ENCODE measurements around the gene KCNAB1.

Gene KCNAB1

GRCh38 chr3:156311431-156311830 lies 191.1 kb downstream of the KCNAB1 start:
- DNase-seq (ENCODE audit: low read depth in 4 of 4, low spot score in 1 of 4): no peak

GRCh38 chr3:156311930-156312329 lies 191.6 kb downstream of the KCNAB1 start:
- no peak for DNase-seq (ENCODE audit: low read depth in 4 of 4, low spot score in 1 of 4)

- DNase-seq (ENCODE audit: low read depth in 4 of 4, low spot score in 1 of 4): no peak
Observed at GRCh38 chr3:156316076-156316475, 195.7 kb downstream of the KCNAB1 start.

GRCh38 chr3:156317462-156318074 lies 197.2 kb downstream of the KCNAB1 start:
- no peak for DNase-seq (ENCODE audit: low read depth in 4 of 4, low spot score in 1 of 4)

GRCh38 chr3:156321945-156322344 lies 201.6 kb downstream of the KCNAB1 start:
- no peak for DNase-seq (ENCODE audit: low read depth in 4 of 4, low spot score in 1 of 4)

- no peak for DNase-seq (ENCODE audit: low read depth in 4 of 4, low spot score in 1 of 4)
Observed at GRCh38 chr3:156323466-156323865, 203.1 kb downstream of the KCNAB1 start.

GRCh38 chr3:156330415-156330814 lies 210.0 kb downstream of the KCNAB1 start:
- no peak for DNase-seq (ENCODE audit: low read depth in 4 of 4, low spot score in 1 of 4)

GRCh38 chr3:156332304-156332703 lies 211.9 kb downstream of the KCNAB1 start:
- no peak for DNase-seq (ENCODE audit: low read depth in 4 of 4, low spot score in 1 of 4)

- DNase-seq (ENCODE audit: low read depth in 4 of 4, low spot score in 1 of 4): no peak
Observed at GRCh38 chr3:156334841-156335545, 214.6 kb downstream of the KCNAB1 start.

GRCh38 chr3:156339491-156339890 lies 219.1 kb downstream of the KCNAB1 start:
- DNase-seq (ENCODE audit: low read depth in 4 of 4, low spot score in 1 of 4): no peak

GRCh38 chr3:156341332-156341731 lies 221.0 kb downstream of the KCNAB1 start:
- DNase-seq (ENCODE audit: low read depth in 4 of 4, low spot score in 1 of 4): no peak

GRCh38 chr3:156341831-156342416 lies 221.5 kb downstream of the KCNAB1 start:
- DNase-seq (ENCODE audit: low read depth in 4 of 4, low spot score in 1 of 4): no peak

- DNase-seq (ENCODE audit: low read depth in 4 of 4, low spot score in 1 of 4): no peak
Observed at GRCh38 chr3:156344215-156344614, 223.8 kb downstream of the KCNAB1 start.

- DNase-seq (ENCODE audit: low read depth in 4 of 4, low spot score in 1 of 4): no peak
Observed at GRCh38 chr3:156349111-156349510, 228.7 kb downstream of the KCNAB1 start.

- no peak for DNase-seq (ENCODE audit: low read depth in 4 of 4, low spot score in 1 of 4)
Observed at GRCh38 chr3:156349978-156350377, 229.6 kb downstream of the KCNAB1 start.

- no peak for DNase-seq (ENCODE audit: low read depth in 4 of 4, low spot score in 1 of 4)
Observed at GRCh38 chr3:156350781-156351180, 230.4 kb downstream of the KCNAB1 start.

GRCh38 chr3:156351783-156352182 lies 231.4 kb downstream of the KCNAB1 start:
- DNase-seq (ENCODE audit: low read depth in 4 of 4, low spot score in 1 of 4): no peak

- no peak for DNase-seq (ENCODE audit: low read depth in 4 of 4, low spot score in 1 of 4)
Observed at GRCh38 chr3:156352728-156353127, 232.3 kb downstream of the KCNAB1 start.

GRCh38 chr3:156353563-156353962 lies 233.2 kb downstream of the KCNAB1 start:
- no peak for DNase-seq (ENCODE audit: low read depth in 4 of 4, low spot score in 1 of 4)

- DNase-seq (ENCODE audit: low read depth in 4 of 4, low spot score in 1 of 4): no peak
Observed at GRCh38 chr3:156356537-156357363, 236.4 kb downstream of the KCNAB1 start.

GRCh38 chr3:156358232-156358631 lies 237.9 kb downstream of the KCNAB1 start:
- DNase-seq (ENCODE audit: low read depth in 4 of 4, low spot score in 1 of 4): no peak

GRCh38 chr3:156359368-156359767 lies 239.0 kb downstream of the KCNAB1 start:
- no peak for DNase-seq (ENCODE audit: low read depth in 4 of 4, low spot score in 1 of 4)

Data from stimulated activated CD4-positive, alpha-beta T cell treated with anti-CD3 and anti-CD28 coated beads, Interleukin-1b, Interleukin-23, amount 100 ng/mL, for 24 hours (primary cell).